Right lobe of liver (tissue), 6 donors: ENCODE results near the gene ZNF48. TPM values are rescaled to one million over a fixed set of nuclear protein-coding genes. Genes with fewer than 3 reads are reported as not detected.

Source experiments
- ATAC-seq, 4 donors: fragments of 200-7000 bp; cut with Tn5 transposase; one replicate each; pipeline ENCODE4 v1.9.1; 2020; ENCODE audit warnings: mild to moderate bottlenecking in 4 of 4, moderate library complexity in 4 of 4
- DNase-seq, 3 donors: peaks; one replicate each; pipeline ENCODE4 v3.0.0-alpha.2; 2020
- H3K27ac ChIP-seq, 3 donors: fragments of 200-600 bp; one replicate each; pipeline ENCODE4 v1.8.0; 2022
- H3K27me3 ChIP-seq, 2 donors: fragments of 200-600 bp; one replicate each; pipeline ENCODE4 v1.8.0; 2022
- H3K36me3 ChIP-seq, 4 donors: fragments of 200-600 bp; sonication (generic) in 1 of 4; one replicate each; pipeline versions ENCODE4 v1.5.1 to v1.8.0; 2017 to 2022; ENCODE audit warnings: control low read depth in 1 of 4
- H3K4me1 ChIP-seq, 4 donors: fragments of 200-600 bp; sonication (generic) in 1 of 4; one replicate each; pipeline versions ENCODE4 v1.5.1 to v1.8.0; 2017 to 2022; ENCODE audit warnings: control low read depth in 1 of 4
- H3K4me3 ChIP-seq, 3 donors: fragments of 200-600 bp; one replicate each; pipeline ENCODE4 v1.8.0; 2022
- H3K9me3 ChIP-seq, 4 donors: fragments of 200-600 bp; sonication (generic) in 1 of 4; one replicate each; pipeline versions ENCODE4 v1.5.1 to v1.8.0; 2017 to 2022; ENCODE audit warnings: control low read depth in 1 of 4
- POLR2A ChIP-seq: fragments of 450-650 bp; IDR thresholded peaks from one replicate; pipeline ENCODE4 v1.6.1; 2017; ENCODE audit warnings: antibody characterized with exemption, mild to moderate bottlenecking
- WGBS: methylation state at CpG from one replicate; pipeline ENCODE4 v1.1.6; 2018; ENCODE audit warnings: low coverage, low lambda C conversion rate; ENCODE audit not compliant: insufficient coverage; ENCODE audit errors: missing lambda C conversion rate; 5-methylcytosine and 5-hydroxymethylcytosine counted together
- intact Hi-C, 2 donors: fragments of 100-400 bp; cut with DNase I; formaldehyde crosslinking; loops; one replicate each; pipeline versions ENCODE4 v1.11.2 to v1.14.1; 2022
- total RNA-seq, 6 experiments: library from RNA; depleted of rRNA in 2 of 6; stranded (reverse); fragments of >200 nt in 2 of 6; fragmentation: NEBNext Ultra II Directional in 3 of 6; extraction: Animal tissue kit (Norgen Biotek cat#: 25700) in 3 of 6; gene quantifications; one replicate each; pipeline versions ENCODE4 v1.1.0 to v1.2.4, GENCODE V29; 2016 to 2023
- TF ChIP-seq, protein P1 (sequence below), 4 donors: fragments of 200-600 bp in 3 of 4; fragments of 450-650 bp in 1 of 4; IDR thresholded peaks; one replicate each; pipeline versions ENCODE4 v1.5.1 to v1.8.0; 2016 to 2022; ENCODE audit warnings: antibody characterized with exemption in 4 of 4, mild to moderate bottlenecking in 2 of 4
- donor health status: DM: no; HTN: yes; CAD: no.
- donor health status: DM: no; HTN: no; CAD: no.
- donor health status: DM: no; HTN: no; CAD: no.
- donor health status: DM: no; HTN: yes; CAD: no.
- donor health status: DM: no; HTN: yes; CAD: no.

The ZNF48 gene
- total RNA-seq, 6 experiments from 2014 or later = 2.9 to 4.3 (median 3.9) TPM

DNA sequence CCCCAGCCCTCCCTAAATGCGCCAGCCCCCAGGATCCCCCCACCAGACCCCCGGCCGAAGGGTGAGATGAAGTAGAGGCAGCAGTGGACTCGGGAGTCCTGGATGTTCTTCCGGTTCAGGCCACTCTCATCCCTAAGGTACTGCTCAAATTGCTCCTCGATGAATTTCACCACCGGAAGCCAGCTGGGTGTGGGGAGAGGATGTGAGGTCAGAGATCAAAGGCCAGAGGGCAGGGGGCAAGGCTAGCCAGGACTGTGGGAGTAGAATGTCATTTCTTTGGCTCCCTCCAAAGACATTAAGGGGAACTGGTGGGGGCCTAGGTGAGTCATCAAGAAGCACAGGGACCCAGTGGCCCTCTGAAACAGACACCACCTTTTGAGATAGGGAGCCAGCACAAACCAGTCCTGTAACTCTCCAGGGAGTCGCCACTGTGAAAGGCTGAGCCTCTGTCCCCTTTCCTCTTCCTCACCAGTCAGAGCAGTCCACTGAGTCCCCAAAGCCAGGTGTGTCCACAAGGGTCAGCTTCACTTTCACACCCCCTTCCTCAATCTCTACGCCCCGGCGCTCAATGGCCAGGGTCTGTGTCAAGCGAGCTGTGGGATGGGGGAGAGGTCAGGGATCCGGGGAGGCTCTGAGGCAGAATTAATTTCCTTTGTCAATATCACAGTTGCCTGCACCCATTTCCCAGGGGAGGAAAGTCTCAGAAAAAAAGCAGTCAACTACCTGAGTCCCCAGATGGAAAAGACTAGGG, 13.8 kb upstream of the ZNF48 start:
- no peak for DNase-seq
- H3K36me3 ChIP-seq = no peaks in the 10 kb centered on the region
- H3K4me1 ChIP-seq = peaks cover 0 to 9% (median 3%) of the 10 kb centered on the region in 4 donors
- ATAC-seq = no peak
- TF ChIP-seq, protein P1, sequence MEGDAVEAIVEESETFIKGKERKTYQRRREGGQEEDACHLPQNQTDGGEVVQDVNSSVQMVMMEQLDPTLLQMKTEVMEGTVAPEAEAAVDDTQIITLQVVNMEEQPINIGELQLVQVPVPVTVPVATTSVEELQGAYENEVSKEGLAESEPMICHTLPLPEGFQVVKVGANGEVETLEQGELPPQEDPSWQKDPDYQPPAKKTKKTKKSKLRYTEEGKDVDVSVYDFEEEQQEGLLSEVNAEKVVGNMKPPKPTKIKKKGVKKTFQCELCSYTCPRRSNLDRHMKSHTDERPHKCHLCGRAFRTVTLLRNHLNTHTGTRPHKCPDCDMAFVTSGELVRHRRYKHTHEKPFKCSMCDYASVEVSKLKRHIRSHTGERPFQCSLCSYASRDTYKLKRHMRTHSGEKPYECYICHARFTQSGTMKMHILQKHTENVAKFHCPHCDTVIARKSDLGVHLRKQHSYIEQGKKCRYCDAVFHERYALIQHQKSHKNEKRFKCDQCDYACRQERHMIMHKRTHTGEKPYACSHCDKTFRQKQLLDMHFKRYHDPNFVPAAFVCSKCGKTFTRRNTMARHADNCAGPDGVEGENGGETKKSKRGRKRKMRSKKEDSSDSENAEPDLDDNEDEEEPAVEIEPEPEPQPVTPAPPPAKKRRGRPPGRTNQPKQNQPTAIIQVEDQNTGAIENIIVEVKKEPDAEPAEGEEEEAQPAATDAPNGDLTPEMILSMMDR (IDR thresholded peaks at IDR 0.05) = no peak
- TF ChIP-seq POLR2A = no peak
- intact Hi-C loops = no loop called here
- 36% methylated on average over 6 of the region's 13 CpGs for WGBS
- H3K9me3 ChIP-seq = no peaks in the 10 kb centered on the region
- no peaks in the 10 kb centered on the region for H3K27me3 ChIP-seq
- H3K27ac ChIP-seq = no peak overlapping the region
- H3K4me3 ChIP-seq = no peak overlapping the region

DNA sequence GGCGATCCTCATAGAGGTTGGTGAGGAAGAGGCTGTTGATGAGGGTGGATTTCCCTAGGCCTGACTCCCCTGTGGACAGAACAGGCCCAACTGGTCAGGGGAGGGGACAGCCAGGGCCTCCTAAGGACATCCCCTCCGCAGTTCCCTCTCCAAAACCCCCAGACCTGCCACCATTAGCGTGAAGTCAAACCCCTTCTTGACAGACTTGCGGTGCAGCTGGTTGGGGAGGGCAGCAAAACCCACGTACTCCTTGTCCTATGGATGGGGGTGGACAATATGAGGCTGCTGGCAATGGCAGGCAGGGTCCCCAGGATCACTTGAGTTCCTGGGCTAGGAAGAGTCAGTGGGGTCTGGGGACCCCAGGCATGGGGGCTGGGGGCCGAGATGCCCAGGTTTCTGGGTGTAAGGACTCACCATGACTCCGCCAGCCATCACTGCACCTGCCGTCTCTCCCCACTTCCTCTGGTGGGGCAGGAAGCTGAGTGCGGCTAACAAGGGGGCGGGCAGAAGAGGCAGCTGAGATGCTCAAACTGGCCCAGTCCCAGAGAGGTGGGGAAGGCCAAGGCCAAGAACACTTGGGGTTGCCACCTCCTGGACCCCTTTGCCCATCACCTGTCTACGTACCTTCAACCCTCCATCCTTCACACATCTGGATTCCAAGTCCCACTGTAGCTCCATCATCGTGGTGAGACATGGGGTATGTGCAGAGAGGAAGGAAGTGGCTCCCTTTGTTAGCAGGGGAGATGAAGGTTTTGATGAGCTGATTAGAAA, 12.9 kb upstream of the ZNF48 start, which contains the start of gene SEPTIN1:
TSS of gene SEPTIN1 (minus strand) at position 451 of the 771 bp plus-strand sequence. CDS start at position 432, 19 bp downstream.
- Histone ChIP-seq H3K4me1 (peaks cover 0 to 7% (median 3%) of the 10 kb centered on the region in 4 donors), H3K9me3 (no peaks in the 10 kb centered on the region), H3K27me3 (no peaks in the 10 kb centered on the region), H3K4me3 (no peak within 1 kb of the TSS), H3K36me3 (no peaks in the 10 kb centered on the region), H3K27ac (no peak within 1 kb of the TSS)
- 100% methylated on average over 1 of the region's 12 CpGs for WGBS
- ATAC-seq (no peak), DNase-seq (no peak)
- no peak for TF ChIP-seq POLR2A
- intact Hi-C loops = no loop called here

DNA sequence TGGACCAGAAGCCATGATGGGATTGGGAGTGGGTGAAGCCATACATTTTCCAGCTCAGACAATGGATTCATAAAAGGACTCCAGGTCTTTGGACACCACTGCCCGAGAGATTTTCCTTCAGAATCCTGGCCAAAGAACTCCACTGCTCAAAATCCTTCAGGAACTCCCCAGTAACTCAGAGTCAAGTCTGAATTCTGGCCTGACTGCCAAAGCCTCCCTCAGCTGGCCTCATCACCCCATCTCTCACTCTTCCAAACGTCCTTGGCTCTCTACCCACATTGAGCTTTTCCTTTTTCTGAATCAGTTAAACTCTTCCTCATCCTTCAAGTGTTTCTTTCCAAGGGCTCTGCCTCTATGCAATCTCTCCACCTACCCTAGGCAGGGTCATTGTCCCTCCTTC, 11.7 kb upstream of the ZNF48 start:
- no peak for DNase-seq
- Histone ChIP-seq H3K27ac (no peak overlapping the region), H3K9me3 (no peaks in the 10 kb centered on the region), H3K4me3 (no peak overlapping the region), H3K4me1 (peaks cover 0 to 6% (median 2%) of the 10 kb centered on the region in 4 donors), H3K36me3 (no peaks in the 10 kb centered on the region), H3K27me3 (no peaks in the 10 kb centered on the region)
- TF ChIP-seq, protein P1 (IDR thresholded peaks at IDR 0.05) = no peak
- TF ChIP-seq POLR2A = no peak
- ATAC-seq = no peak
- WGBS = 64% methylated on average over 2 of the region's 2 CpGs
- intact Hi-C loops = no loop called here

DNA sequence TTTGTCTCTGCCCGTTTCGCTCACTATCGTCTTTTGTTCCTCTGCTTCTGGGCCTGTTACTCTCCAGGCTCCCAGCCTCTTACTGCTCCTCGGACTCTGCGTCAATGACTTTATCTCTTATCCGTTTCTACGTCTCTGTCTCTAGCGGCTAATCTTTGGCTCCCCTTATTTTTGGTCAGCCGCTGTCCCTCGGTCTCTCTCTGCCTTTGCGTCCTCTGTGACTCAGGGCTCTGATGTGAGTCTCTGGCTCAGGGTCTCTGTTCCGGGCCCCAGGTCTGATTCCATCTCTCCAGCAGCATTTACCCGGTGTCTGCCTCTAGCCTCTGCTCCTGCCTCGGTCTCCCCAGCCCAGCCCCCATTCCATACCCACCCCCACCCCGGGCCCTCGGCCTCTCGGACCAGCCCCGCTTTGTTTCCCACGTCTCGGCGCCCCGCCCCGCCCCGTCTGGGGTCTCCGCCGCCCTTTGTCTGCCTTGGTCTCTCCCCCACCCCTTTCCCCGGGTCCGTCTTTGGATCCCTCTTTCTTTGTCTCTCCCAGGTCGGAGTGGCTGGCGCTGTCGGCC, 547 bp upstream of the ZNF48 start:
- Histone ChIP-seq H3K27ac (peak overlapping the region; percentile 44 to 67 (median 59)), H3K9me3 (no peaks in the 10 kb centered on the region), H3K4me1 (peaks cover 0 to 15% (median 0%) of the 10 kb centered on the region in 4 donors), H3K27me3 (no peaks in the 10 kb centered on the region), H3K36me3 (peaks cover 0 to 4% (median 0%) of the 10 kb centered on the region in 4 donors), H3K4me3 (peak overlapping the region; percentile 80 to 96 (median 82))
- ATAC-seq = peak in 2 of 4 donors; percentile 8 to 10
- TF ChIP-seq, protein P1 (IDR thresholded peaks at IDR 0.05) = no peak
- no peak for TF ChIP-seq POLR2A
- intact Hi-C loops = no loop called here
- no peak for DNase-seq
- 12% methylated on average over 31 of the region's 31 CpGs for WGBS
